ACC112 (cell line): ENCODE results near the gene AKAP6.

Experiments
- H2AFZ ChIP-seq: fragments of 200-600 bp; sonication (generic); one replicate; pipeline ENCODE4 v1.6.0; 2017; ENCODE audit warnings: antibody characterized with exemption, low read length; ENCODE audit not compliant: unreplicated experiment
- H3K27ac ChIP-seq: fragments of 200-600 bp; sonication (generic); 2 replicates; pipeline ENCODE4 v1.5.1; 2014; ENCODE audit warnings: low read depth, mild to moderate bottlenecking, antibody characterized with exemption, low read length, moderate library complexity
- H3K27me3 ChIP-seq: fragments of 200-600 bp; sonication (generic); 2 replicates; pipeline ENCODE4 v1.6.1; 2014; ENCODE audit warnings: mild to moderate bottlenecking, antibody characterized with exemption, low read length, moderate library complexity, mixed read lengths; ENCODE audit not compliant: insufficient read depth
- H3K36me3 ChIP-seq: fragments of 200-600 bp; sonication (generic); 2 replicates; pipeline ENCODE4 v1.6.1; 2016; ENCODE audit warnings: mild to moderate bottlenecking, antibody characterized with exemption, low read length, moderate library complexity, mixed read lengths; ENCODE audit not compliant: insufficient read depth
- H3K4me1 ChIP-seq: fragments of 200-600 bp; sonication (generic); one replicate; pipeline ENCODE4 v1.6.1; 2016; ENCODE audit warnings: low read length, mixed read lengths; ENCODE audit not compliant: insufficient read depth, unreplicated experiment, control insufficient read depth
- H3K4me3 ChIP-seq: fragments of 200-600 bp; sonication (generic); 2 replicates; pipeline ENCODE4 v1.5.1; 2014; ENCODE audit warnings: mild to moderate bottlenecking, low read depth, low read length
- H3K79me2 ChIP-seq: fragments of 200-600 bp; sonication (generic); one replicate; pipeline ENCODE4 v1.6.0; 2016; ENCODE audit warnings: low read length; ENCODE audit not compliant: control insufficient read depth, unreplicated experiment, insufficient read depth

The AKAP6 gene

DNA sequence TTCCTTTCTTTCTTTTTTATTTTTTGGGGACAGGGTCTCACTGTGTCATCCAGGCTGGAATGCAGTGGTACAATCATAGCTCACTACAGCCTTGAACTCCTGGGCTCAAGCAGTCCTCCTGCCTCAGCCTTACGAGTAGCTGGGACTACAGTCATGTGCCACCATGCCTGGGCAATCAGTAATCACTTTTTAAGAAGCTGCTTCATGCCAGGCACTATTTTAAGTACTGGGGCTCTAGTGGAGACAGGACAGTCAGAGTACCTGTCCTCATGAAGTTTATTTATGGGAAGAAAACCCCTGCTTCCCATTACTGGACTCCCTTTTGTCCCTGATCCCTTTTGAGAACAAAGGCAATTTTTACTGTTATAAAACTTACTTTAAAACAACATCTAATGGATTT, 485.6 kb downstream of the AKAP6 start:
- no peaks in the 10 kb centered on the region for H3K27me3 ChIP-seq
- H2AFZ ChIP-seq = no peak overlapping the region
- H3K79me2 ChIP-seq = no peaks in the 10 kb centered on the region
- H3K4me3 ChIP-seq = no peak overlapping the region
- no peak overlapping the region for H3K27ac ChIP-seq
- H3K36me3 ChIP-seq = no peaks in the 10 kb centered on the region
- H3K4me1 ChIP-seq = no peaks in the 10 kb centered on the region

GRCh38 chr14:32816588-32816987, 487.5 kb downstream of the AKAP6 start:
- H3K27me3 ChIP-seq = no peaks in the 10 kb centered on the region
- no peak overlapping the region for H3K27ac ChIP-seq
- H3K4me3 ChIP-seq = no peak overlapping the region
- no peaks in the 10 kb centered on the region for H3K79me2 ChIP-seq
- H3K36me3 ChIP-seq = no peaks in the 10 kb centered on the region
- peaks cover under 1% of the 10 kb centered on the region for H3K4me1 ChIP-seq
- no peak overlapping the region for H2AFZ ChIP-seq

- H3K27me3 ChIP-seq = no peaks in the 10 kb centered on the region
- no peaks in the 10 kb centered on the region for H3K36me3 ChIP-seq
- no peak overlapping the region for H2AFZ ChIP-seq
- no peak overlapping the region for H3K27ac ChIP-seq
- H3K4me1 ChIP-seq = peaks cover 10% of the 10 kb centered on the region
- no peak overlapping the region for H3K4me3 ChIP-seq
- no peaks in the 10 kb centered on the region for H3K79me2 ChIP-seq
Observed at GRCh38 chr14:32817780-32818179, 488.7 kb downstream of the AKAP6 start.

DNA sequence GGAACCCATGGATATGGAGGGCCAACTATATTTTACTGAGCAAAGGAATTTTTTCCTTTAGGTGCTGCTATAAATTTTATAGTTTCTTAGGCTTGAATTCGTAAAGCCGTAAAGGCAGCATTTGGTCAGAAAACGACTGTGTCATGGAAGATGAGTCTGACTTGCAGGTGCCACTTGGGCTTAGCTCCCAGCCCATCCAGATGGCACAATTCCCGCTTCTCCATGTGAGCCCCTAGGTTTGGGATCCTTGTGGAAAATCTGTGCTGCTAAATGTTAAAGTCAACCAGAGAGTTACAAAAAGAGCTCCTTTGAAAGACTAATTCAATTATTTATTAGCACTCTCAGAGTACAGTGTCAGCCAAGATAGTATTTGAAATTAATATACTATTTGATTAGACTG, 489.5 kb downstream of the AKAP6 start:
- Histone ChIP-seq H3K36me3 (no peaks in the 10 kb centered on the region), H3K4me3 (no peak overlapping the region), H3K27ac (no peak overlapping the region), H3K4me1 (peaks cover 10% of the 10 kb centered on the region), H2AFZ (no peak overlapping the region), H3K27me3 (no peaks in the 10 kb centered on the region), H3K79me2 (no peaks in the 10 kb centered on the region)

DNA sequence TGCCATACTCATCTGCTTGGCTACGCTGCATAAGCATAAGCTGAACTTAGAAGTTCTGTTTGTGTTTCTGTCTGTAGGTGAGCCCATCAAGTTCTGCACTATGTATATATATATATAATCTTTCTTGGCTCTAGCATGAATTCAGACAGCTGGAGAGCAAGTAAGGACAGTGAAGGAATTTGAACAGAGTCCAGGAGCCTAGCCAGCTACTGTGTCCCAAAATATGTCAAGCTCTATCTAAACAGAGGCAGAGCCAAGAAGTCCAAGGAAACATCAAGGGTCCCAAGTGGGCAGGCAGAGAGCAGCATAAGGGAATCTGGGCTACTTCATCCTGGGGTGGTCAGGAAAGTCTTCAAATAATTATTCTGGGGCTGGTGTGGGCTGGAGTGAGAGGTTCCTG, 491.1 kb downstream of the AKAP6 start:
- no peaks in the 10 kb centered on the region for H3K36me3 ChIP-seq
- no peaks in the 10 kb centered on the region for H3K27me3 ChIP-seq
- H3K4me1 ChIP-seq = peaks cover 10% of the 10 kb centered on the region
- H2AFZ ChIP-seq = no peak overlapping the region
- no peaks in the 10 kb centered on the region for H3K79me2 ChIP-seq
- H3K27ac ChIP-seq = no peak overlapping the region
- no peak overlapping the region for H3K4me3 ChIP-seq

GRCh38 chr14:32820682-32821081, 491.6 kb downstream of the AKAP6 start:
- Histone ChIP-seq H3K27ac (no peak overlapping the region), H3K4me3 (no peak overlapping the region), H3K4me1 (peaks cover 10% of the 10 kb centered on the region), H3K36me3 (no peaks in the 10 kb centered on the region), H2AFZ (no peak overlapping the region), H3K27me3 (no peaks in the 10 kb centered on the region), H3K79me2 (no peaks in the 10 kb centered on the region)

DNA sequence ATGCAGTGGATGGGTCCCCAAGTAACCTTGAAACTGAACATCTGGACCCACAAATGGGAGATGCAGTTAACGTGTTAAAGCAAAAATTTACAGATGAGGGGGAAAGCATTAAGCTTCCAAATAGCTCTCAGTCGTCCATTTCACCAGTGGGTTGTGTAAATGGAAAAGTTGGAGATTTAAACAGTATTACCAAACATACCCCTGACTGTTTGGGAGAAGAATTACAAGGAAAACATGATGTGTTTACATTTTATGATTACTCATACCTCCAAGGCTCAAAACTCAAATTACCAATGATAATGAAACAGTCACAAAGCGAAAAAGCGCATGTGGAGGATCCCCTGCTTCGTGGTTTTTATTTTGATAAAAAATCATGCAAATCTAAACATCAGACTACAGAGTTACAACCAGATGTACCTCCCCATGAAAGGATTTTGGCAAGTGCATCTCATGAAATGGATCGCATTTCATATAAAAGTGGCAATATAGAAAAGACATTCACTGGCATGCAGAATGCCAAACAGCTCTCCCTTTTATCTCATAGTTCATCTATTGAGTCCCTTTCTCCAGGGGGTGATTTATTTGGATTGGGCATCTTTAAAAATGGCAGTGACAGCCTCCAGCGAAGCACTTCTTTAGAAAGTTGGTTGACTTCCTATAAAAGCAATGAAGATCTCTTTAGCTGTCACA, 493.0 kb downstream of the AKAP6 start:
- H3K79me2 ChIP-seq = no peaks in the 10 kb centered on the region

DNA sequence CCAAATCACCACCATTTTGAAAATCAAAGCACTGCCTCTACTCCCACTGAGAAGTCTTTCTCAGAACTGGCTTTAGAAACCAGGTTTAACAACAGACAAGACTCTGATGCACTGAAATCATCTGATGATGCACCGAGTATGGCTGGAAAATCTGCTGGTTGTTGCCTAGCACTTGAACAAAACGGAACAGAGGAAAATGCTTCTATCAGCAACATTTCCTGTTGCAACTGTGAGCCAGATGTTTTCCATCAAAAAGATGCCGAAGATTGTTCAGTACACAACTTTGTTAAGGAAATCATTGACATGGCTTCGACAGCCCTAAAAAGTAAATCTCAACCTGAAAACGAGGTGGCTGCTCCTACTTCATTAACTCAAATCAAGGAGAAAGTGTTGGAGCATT, 494.6 kb downstream of the AKAP6 start:
- no peak overlapping the region for H3K27ac ChIP-seq
- H3K79me2 ChIP-seq = no peaks in the 10 kb centered on the region
- H2AFZ ChIP-seq = no peak overlapping the region
- H3K36me3 ChIP-seq = no peaks in the 10 kb centered on the region
- H3K4me3 ChIP-seq = no peak overlapping the region
- H3K27me3 ChIP-seq = no peaks in the 10 kb centered on the region
- peaks cover 26% of the 10 kb centered on the region for H3K4me1 ChIP-seq

More for the DNA sequence above, 493.0 kb downstream of the AKAP6 start:
- Histone ChIP-seq H3K36me3 (no peaks in the 10 kb centered on the region), H3K4me3 (0 out of 2 replicates have a peak overlapping the region, but pooled peaks have one; percentile 8), H3K27ac (no peak overlapping the region), H3K4me1 (peaks cover 18% of the 10 kb centered on the region), H3K27me3 (no peaks in the 10 kb centered on the region), H2AFZ (no peak overlapping the region)

- H2AFZ ChIP-seq = no peak overlapping the region
- no peak overlapping the region for H3K27ac ChIP-seq
- H3K4me3 ChIP-seq = no peak overlapping the region
- no peaks in the 10 kb centered on the region for H3K36me3 ChIP-seq
- no peaks in the 10 kb centered on the region for H3K79me2 ChIP-seq
- no peaks in the 10 kb centered on the region for H3K27me3 ChIP-seq
- peaks cover 31% of the 10 kb centered on the region for H3K4me1 ChIP-seq
Observed at GRCh38 chr14:32824195-32824594, 495.1 kb downstream of the AKAP6 start.

DNA sequence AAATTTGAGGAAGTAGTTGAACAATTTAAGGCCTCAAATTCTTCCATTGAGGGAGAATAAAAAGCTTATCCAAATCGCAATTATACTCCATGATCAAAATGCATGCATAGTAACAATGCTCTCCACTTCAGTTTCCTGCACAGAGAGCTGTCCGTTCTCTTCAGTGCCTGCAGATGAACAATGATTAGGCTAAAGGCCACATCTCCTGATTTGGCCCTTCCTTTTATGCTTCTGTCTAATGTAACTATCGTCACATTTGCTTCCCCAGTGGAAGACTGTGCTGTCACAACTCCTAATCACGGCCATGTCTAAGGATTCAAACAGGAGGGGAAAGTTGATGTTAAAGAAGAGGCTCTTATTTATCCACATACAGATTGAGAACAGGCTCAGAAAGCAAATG, 496.0 kb downstream of the AKAP6 start:
- Histone ChIP-seq H3K36me3 (no peaks in the 10 kb centered on the region), H2AFZ (no peak overlapping the region), H3K27me3 (no peaks in the 10 kb centered on the region), H3K4me1 (peaks cover 31% of the 10 kb centered on the region), H3K79me2 (no peaks in the 10 kb centered on the region), H3K4me3 (no peak overlapping the region), H3K27ac (no peak overlapping the region)

DNA sequence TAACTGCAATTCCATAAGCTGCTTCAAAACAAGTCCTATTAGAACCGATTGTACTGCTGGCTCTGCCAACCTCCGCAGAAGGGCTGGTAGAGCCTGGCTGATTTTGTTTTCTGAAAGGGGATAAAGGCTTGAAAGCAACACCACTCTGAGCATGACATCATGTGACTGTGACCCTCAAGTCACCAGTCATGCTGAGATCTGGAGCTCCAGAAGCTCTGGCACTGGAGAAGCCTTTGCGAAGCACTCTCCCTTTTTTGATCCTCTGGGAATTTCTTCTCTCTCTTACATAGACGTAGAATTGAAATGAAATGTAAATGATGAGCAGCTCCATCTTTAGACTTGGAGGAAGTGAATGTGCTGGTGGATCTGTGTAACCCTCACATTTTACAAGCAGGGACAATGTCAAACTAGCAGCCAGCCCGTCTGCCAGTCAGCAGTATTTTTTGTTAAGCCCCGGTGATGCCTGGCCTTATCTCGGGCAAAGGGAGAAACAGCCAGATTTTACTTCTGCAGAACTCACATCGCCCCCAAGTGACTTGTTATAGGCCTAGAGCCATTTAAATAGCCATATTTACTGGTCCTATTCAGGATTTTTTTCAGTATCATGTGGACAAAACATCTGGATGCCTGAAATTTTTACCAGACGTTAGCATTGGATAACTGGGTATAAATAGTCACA, 497.4 kb downstream of the AKAP6 start:
- Histone ChIP-seq H3K79me2 (no peaks in the 10 kb centered on the region), H3K27me3 (no peaks in the 10 kb centered on the region), H3K27ac (no peak overlapping the region), H3K36me3 (no peaks in the 10 kb centered on the region), H2AFZ (peak overlapping the region; percentile 88), H3K4me3 (no peak overlapping the region), H3K4me1 (peaks cover 30% of the 10 kb centered on the region)
